C4-2B (cell line): ENCODE results near the gene FOXN3.

Experiments
- ZFX ChIP-seq: fragments of 450-650 bp; IDR thresholded peaks from 2 replicates; pipeline ENCODE4 v1.6.1; 2017
- TF ChIP-seq, protein P1 (sequence below): fragments of 450-650 bp; conservative IDR thresholded peaks from 2 replicates; pipeline ENCODE4 v1.5.1; 2017; ENCODE audit warnings: mild to moderate bottlenecking

DNA sequence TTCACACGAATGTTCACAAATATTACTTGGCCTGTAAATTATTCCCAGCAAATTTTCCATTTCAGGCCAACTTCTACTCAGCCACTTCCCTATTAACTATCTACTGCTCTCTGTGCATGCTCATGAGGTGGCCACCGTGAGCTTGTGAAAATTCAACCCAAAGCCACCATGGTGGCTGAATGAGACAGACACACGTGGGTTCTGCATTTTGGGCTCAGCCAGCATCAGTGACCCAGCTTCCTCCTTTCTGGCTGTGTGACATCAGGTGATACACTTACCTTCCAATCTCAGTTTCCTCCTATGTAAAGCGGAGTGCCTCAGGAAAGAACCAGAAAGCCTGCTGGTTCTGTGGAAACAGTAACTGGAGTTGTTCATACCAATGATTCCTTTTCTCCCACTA, 175.8 kb downstream of the FOXN3 start:
- TF ChIP-seq, protein P1, sequence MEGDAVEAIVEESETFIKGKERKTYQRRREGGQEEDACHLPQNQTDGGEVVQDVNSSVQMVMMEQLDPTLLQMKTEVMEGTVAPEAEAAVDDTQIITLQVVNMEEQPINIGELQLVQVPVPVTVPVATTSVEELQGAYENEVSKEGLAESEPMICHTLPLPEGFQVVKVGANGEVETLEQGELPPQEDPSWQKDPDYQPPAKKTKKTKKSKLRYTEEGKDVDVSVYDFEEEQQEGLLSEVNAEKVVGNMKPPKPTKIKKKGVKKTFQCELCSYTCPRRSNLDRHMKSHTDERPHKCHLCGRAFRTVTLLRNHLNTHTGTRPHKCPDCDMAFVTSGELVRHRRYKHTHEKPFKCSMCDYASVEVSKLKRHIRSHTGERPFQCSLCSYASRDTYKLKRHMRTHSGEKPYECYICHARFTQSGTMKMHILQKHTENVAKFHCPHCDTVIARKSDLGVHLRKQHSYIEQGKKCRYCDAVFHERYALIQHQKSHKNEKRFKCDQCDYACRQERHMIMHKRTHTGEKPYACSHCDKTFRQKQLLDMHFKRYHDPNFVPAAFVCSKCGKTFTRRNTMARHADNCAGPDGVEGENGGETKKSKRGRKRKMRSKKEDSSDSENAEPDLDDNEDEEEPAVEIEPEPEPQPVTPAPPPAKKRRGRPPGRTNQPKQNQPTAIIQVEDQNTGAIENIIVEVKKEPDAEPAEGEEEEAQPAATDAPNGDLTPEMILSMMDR = no peak
- no peak for TF ChIP-seq ZFX
